Measurements from ENCODE around the gene WSB2.

WSB2 gene

GRCh38 chr12:118061873-118062843 is 1.2 kb upstream of the WSB2 start:
- DNase-seq = peak; percentile 43 to 71

DNA sequence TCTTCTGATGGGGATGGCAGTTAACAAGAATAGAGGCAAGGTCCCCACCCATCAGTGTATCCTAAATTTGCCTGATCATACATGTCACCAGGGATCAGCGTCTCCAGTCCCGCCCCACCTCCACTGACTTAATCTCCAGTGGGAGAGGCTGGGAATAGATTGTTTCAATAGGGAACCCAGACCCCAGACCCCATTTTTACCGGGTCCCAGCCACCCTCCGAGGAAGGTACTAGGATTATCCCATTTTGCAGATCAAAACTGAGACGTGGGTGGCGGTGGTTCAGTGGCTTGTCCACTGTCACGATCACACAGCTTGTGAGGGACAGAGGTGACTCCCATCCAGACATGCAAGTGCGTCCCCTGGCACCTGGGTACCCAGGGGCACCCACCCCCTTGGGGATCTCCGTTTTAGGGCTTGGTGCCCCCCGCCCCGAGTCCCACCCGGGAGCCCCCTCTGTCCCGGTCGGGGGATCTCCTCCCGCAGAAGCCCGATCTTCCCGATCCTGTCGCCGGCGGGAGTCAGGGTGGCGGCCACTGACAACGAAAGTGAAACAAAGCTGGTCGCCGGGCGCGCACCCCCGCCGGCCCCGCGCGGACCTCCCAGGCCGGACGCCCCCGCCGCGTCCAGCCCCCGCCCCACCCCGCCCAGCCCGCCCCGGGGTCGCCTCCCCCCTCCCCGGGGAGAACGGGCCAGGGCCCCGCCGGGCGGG is 523 bp downstream of the WSB2 start:
- peak; percentile 57 to 75 for DNase-seq

GRCh38 chr12:118059341-118060191 is 1.4 kb downstream of the WSB2 start:
- DNase-seq = peak in 1 of 2 experiments; percentile 34

- DNase-seq = no peak
Observed at GRCh38 chr12:118058881-118059280, 2.1 kb downstream of the WSB2 start.

GRCh38 chr12:118058227-118058626 is 2.8 kb downstream of the WSB2 start:
- DNase-seq = no peak

GRCh38 chr12:118055865-118056773 is 4.9 kb downstream of the WSB2 start:
- no peak for DNase-seq

DNA sequence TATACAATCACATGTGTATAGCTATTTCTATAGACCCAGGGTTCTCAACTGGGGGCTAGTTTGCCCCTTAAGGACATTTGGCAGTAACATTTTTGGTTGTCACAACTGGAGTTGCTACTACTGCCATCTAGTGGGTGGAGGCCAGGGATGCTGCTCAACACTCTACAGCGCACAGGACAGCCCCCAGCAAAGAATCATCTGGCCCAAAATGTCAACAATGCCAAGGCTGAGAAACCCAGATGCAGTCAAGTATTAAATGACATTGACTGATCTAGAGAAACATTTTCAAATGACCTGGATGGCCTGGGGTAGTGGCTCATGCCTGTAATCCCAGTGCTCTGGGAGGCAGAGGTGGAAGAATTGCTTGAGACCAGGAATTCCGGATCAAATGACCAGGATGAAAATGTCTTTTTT is 5.8 kb downstream of the WSB2 start:
- DNase-seq = peak in 1 of 2 experiments; percentile 70

GRCh38 chr12:118053071-118053985 is 7.7 kb downstream of the WSB2 start:
- DNase-seq = no peak

DNA sequence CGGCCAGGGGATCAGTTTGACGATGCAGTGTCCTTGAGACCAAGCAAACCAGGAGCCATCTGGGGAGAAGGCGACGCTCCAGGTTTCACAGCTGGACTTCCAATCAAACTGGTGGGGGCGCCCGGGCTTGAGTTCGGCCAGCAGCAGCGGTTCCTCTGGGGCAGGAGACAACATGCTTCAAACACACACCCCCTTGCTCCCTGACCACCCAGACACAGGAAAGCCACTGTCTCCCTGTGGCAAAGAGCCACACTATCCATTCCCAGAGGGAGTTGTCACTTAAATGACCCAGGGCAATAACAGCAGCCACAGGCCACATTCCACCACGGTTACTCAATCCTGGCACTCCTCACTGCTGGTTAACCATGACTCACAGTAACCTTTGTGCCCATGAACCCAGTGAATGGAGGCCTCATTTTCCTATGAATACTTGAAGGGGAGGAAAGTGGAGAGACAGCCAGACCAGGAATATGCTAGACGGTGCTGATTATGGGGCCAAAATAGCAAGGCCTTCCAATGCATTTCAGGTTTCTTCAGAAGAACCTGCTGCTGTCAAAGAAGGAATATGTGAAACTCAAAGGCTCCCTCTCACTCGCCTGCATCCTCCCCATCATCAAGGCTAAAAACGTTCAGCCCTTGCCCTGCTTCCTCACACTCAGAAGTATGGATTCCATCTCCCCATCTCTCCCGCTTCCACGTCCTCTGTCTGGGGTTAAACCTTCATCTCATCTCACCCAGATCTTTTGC is 8.5 kb downstream of the WSB2 start:
- peak; percentile 76 to 83 for DNase-seq

DNA sequence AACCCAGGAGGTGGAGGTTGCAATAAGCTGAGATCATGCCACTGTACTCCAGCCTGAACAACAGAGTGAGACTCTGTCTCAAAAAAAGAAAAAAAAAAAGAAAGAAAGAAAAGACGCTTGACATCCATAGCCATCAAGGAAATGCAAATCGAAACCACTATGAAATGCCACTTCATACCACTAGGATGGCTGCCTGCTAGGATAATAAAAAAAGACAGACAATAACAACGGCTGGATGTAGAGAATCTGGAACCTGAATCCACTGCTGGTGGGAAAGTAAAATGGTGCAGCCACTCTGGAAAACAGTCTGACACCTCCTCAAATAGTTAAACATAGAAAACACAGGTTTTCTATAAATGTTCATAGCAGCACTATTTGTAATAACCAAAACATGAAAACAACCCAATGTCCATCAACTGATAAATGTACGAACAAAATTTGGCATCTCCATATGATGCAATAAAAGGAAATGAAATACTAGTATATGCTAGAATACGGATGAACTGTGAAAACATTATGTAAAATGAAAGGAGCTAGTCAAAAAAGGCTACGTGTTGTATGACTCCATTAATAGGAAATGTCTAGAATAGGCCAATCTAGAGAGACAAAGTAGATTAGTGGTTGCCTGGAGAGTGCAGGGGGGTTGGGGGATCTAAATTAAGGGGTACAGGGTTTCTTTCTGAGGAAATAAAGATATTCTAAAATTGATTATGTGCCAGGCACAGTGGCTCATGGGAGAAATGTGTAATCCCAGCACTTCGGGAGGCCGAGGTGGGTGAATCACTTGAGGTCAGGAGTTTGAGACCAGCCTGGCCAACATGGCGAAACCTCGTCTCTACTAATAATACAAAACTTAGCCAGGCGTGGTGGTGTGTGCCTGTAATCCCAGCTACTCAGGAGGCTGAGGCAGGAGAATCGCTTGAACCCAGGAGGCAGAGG is 9.7 kb downstream of the WSB2 start:
- DNase-seq = no peak

DNA sequence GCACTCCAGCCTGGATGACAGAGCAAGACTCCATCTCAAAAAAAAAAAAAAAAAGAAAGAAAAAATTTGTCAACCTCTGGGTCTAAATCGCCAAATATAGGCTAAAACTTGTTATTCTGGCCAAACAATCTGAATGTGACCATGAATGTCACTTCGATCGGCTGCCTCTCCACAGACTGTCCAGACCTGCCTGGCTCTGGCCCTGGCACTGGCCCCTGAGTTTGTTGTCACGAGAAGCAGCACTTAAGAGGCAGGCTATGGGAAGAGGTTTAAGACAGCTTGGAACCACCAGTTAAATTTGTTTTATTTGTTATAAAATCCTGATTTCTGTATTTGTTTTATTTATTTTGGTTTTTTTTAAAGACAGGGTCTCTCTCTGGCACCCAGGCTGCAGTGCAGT is 14.5 kb downstream of the WSB2 start:
- no peak for DNase-seq

DNA sequence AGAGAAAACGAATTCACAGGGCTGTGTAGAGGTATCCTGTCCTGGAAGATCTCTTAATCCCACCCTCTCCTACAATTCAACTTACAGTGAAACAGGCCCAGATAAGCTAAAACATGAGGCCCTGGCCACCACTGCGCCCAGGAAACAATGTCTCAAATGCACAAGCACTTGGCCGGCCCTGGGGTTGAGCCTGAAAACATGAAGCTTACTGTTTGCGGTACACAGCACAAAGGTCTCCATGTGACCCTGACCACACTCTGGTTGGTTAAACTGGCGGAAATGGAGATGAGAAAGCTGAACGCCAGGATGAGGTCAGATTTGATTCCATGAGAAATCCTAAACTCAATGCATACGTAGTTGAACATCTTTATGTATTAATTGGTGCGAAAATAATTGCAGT is 16.4 kb downstream of the WSB2 start:
- DNase-seq = no peak

GRCh38 chr12:118044075-118044474 is 16.9 kb downstream of the WSB2 start:
- no peak for DNase-seq

DNA sequence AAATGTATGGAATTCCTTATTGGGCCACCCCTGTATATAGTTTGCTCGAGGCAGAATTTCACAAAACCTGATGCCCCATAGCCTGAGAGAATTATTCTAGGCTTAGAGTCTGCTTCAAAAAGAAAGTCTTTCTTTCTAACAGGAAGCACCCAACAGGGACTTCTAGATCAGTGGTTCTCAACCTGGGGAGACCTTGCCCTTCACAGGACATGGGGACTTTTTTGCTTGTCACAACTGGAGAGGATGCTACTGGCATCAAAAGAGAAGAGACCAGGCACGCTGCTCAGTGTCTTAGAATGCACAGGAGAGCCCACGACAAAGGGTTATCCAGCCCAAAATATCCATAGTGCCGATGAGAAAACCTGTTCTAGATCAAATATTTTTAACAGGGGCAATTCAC is 18.9 kb downstream of the WSB2 start:
- DNase-seq = no peak

DNA sequence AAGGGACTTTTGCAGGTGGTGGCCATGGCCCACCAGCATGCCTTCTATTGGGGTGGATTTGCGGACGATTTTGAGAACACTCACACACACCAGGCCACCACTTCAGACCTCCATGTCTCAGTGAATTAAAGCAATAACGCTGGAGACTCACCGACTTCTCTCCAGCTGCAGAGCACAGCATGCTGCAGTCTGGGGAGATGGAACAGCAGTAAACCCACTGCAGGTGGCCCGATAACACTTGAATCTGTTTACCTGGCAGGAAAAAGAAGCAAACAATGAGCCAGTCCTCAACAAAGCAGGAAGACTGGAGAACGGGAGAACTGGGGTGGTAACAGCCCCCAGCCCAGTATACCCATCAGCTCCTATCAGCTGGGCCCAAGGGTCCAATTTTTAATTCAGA is 22.8 kb downstream of the WSB2 start:
- DNase-seq = peak in 1 of 2 experiments; percentile 41

DNA sequence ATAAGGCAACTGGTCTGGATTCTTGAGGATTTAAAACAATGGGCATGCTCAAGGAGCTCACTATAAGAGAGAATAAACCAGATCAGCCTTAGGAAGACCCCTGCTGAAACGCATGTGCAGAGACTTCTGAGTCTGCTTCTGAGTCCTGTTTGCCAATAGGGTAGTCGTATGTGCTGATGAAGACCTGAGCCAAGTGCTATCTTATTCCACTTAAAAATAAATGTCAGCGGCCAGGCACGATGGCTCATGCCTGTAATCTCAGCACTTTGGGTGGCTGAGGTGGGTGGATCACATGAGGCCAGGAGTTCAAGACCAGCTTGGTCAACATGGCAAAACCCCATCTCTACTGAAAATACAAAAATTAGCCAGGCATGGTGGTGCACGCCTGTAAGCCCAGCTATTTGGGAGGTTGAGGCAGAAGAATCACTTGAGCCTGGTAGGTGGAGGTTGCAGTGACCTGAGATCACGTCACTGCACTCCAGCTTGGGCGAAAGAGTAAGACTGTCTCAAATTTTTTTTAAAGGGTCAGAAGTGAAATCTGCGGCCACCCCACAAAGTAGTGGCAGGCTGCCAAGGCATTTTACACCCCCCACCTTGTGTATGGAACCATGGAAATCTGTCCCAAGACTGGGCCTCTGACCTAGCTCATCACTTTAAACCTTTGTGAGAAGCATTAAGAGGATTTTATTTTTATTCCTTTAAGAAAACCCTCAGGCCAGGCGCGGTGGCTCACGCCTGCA is 24.1 kb downstream of the WSB2 start:
- DNase-seq = no peak

DNA sequence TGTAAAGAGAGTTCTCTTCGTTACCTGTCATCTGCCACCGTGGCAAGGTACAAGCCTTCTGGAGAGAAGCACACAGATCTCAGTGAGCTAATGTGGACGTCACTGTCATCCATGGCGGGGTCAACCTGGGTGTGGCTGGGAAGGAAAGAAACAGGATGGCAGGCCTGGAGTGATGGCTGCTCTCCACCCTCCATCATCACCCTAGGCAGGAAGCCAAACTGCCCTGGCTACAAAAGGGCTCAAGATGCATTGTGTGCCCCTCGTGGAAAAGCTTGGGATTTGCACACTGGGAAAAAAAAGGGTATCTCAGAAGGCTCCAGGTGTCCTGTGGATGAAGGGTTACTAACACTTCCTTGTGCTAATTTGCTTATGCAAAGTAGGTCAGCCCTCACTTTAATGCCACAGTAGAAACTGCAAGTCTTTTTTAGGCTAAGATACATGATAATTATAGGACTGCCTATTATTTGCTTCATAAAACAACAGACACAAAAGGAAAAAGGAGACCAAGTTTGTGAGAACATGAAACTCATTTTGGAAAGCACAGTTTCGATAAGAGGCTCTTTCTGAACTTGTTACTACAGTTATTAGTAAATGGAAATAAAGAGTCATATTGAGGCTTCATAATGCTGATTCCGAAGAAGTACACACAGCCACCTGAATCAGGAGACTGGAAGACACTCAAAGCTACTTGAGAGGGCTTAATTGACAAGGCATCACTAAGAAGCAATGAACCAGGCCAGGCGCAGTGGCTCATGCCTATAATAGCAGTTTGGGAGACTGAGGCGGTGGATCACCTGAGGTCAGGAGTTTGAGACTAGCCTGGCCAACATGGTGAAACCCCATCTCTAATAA is 25.6 kb downstream of the WSB2 start:
- DNase-seq = peak; percentile 97

Data from NCI-H526 (cell line).